Measurements from ENCODE around the gene CSGALNACT2.

CSGALNACT2 gene

DNA sequence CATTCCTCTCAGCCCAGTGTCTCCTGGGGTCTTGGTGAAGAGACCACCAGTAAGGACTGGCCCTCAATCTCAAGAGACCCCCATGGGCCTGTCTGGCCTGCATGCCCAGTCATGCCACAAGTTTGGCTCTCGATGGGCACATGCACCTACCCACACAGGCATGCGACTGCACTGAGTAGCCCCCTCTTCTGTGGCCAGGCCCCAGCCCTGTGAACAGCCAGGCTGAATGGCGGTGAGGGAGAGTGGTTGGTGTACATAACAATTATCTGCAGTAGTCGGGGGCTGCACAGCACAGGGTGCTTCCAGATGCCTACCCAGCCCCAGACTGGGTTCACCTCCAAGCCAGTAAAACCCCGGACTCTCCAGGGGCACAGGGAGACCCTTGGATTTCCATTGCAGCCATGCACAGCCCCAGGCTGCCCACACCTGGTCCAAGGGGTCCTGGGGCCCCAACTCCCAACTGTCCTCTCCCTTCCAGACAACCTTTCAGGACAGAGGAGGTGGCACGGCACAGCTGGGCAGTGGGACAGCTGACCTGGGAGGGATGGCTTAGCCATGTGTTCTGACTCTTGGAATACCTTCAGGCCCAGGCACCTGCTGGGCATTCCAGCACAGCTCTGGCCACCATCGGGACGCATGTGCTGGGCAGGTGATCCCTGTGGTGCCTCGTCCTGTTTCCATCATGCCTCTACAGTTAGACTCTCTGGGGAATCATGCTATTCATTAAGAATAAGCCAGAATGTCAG lies 21.0 kb upstream of the CSGALNACT2 start:
- no peak overlapping the region for H3K4me3 Mint-ChIP-seq
- no peak overlapping the region for H3K27ac Mint-ChIP-seq
- no peaks in the 10 kb centered on the region for H3K36me3 Mint-ChIP-seq
- H3K4me1 Mint-ChIP-seq (ENCODE audit: low read depth) = peaks cover 21% of the 10 kb centered on the region
- no peaks in the 10 kb centered on the region for H3K9me3 Mint-ChIP-seq (ENCODE audit: low read depth)
- H3K27me3 Mint-ChIP-seq = no peaks in the 10 kb centered on the region

DNA sequence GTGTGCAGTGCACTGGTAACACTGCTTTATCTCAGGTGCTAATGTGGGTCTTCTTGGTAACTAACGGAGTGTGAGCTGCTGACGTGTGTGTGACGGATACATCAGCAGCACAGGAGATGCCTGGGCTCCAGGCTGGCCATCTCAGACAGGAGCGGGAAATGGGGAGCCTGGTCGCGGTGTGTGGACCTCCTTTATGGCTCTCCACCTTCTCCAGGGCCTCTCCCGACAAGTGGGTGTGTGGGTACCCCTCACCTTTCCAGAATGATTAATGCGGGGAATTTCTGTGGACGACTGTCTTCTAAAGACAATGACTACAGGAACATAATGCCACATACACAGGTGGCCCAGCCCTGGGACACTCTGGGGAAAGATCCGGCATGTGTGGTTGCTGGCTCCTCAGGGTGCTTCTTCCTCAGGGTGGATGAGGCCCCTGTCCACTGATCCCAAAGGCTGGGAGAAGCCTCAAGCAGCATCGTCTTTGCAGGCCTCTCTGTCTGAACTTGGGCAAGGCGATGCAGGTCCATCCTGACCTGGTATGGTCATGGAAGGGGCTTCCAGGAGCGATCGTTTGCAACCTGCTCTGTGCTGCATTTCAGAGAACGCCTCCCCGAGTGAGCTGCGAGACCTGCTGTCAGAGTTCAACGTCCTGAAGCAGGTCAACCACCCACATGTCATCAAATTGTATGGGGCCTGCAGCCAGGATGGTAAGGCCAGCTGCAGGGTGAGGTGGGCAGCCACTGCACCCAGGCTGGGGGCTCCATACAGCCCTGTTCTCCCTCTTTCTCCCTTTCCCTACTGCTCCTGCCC lies 20.3 kb upstream of the CSGALNACT2 start:
- H3K9me3 Mint-ChIP-seq (ENCODE audit: low read depth) = no peaks in the 10 kb centered on the region
- H3K4me1 Mint-ChIP-seq (ENCODE audit: low read depth) = peaks cover 21% of the 10 kb centered on the region
- no peaks in the 10 kb centered on the region for H3K36me3 Mint-ChIP-seq
- no peaks in the 10 kb centered on the region for H3K27me3 Mint-ChIP-seq
- H3K27ac Mint-ChIP-seq = no peak overlapping the region
- no peak overlapping the region for H3K4me3 Mint-ChIP-seq

DNA sequence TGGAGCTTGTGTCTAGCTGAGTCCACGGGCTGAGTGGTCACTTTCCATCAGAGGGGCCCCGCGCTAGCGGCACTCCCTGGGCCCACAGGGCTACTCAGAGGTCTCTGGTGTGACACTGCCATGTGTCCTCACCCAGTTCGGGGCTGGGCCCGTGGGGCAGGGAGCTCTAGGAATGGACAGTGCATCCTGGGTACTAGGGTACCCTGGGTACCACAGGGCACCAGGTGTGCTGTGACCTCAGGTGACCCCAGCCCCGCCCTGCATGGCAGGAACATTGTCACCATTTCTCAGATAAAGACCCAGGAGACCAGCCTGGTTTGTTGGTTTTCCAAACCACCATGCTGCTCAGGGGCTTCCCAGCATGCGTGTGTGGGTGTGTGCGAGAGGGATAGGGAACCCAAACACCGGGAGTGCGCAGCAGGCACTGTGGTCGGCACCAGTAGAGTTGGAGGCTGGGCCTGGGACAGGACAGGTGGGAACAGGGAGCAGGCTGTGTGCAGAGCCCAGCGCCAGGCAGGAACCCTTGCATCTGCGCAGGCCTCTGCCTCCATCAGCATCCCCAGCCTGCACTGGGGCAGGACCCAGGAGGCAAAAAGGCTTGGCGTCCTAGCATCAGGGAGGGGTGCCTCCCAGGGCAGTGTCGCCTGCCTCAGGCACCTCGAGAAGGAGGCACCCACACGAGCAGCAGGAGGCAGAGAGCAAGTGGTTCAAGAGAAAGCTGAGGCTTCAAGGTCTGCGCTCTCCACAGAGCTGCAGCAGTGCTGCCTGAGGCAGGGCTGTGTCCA lies 19.4 kb upstream of the CSGALNACT2 start:
- no peaks in the 10 kb centered on the region for H3K9me3 Mint-ChIP-seq (ENCODE audit: low read depth)
- no peaks in the 10 kb centered on the region for H3K36me3 Mint-ChIP-seq
- H3K27me3 Mint-ChIP-seq = no peaks in the 10 kb centered on the region
- no peak overlapping the region for H3K27ac Mint-ChIP-seq
- no peak overlapping the region for H3K4me3 Mint-ChIP-seq
- H3K4me1 Mint-ChIP-seq (ENCODE audit: low read depth) = peaks cover 21% of the 10 kb centered on the region

DNA sequence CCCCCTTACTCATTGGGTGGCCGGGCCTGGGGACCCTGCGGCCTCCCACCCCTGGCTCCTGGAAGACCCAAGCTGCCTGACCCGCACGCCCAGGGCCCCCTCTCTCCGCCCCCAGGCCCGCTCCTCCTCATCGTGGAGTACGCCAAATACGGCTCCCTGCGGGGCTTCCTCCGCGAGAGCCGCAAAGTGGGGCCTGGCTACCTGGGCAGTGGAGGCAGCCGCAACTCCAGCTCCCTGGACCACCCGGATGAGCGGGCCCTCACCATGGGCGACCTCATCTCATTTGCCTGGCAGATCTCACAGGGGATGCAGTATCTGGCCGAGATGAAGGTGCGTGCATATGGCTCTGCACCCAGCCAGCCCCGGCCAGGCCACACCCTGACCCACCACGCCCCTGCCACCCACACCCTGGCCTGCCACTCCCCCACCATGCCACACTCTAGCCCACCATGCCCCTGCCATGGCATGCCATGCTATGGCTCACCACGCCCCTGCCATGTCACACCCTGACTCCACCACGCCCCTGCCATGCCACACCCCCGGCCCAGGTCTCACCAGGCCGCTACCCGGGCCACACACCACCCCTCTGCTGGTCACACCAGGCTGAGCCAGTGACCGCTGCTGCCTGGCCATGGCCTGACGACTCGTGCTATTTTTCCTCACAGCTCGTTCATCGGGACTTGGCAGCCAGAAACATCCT lies 18.7 kb upstream of the CSGALNACT2 start:
- Mint-ChIP-seq H3K4me3 (no peak overlapping the region), H3K27ac (no peak overlapping the region), H3K27me3 (no peaks in the 10 kb centered on the region), H3K4me1 (ENCODE audit: low read depth) (peaks cover 21% of the 10 kb centered on the region), H3K36me3 (no peaks in the 10 kb centered on the region), H3K9me3 (ENCODE audit: low read depth) (no peaks in the 10 kb centered on the region)

DNA sequence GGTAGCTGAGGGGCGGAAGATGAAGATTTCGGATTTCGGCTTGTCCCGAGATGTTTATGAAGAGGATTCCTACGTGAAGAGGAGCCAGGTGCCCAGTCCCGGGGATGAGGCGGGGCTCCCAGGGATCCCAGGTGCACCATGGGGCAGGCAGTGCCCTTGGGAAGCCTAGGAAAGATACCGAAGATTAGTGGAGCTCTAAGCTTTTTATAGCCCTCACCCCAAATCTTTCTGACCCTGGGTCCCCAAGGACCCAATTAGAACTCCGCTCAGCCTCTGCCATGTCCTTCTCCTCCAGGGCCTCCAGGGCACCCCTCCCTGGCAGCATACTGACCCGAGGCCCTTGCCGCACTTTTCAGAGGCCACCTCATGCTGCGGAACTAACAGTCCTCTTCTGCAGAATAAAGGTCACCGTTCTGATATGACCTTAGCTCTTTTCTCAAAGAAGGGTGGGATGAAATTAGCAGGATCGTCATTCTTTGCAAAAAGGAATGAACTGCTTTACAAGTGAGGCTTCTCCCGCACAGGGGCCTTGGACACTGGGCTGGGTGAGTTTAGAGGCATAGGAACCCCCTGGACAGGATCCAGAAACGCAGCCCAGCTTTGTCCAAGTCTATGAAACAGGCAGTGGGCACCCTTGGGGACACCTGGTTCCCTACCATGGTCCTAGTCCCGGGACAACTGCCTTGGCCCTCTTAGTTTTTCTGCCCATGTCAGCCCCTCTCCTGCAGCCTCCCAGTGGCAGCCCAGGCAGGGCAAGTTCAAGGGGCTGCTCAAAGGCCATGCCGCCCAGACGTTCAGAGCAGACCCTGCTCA lies 17.9 kb upstream of the CSGALNACT2 start:
- Mint-ChIP-seq H3K4me3 (peak overlapping the region; percentile 64), H3K4me1 (ENCODE audit: low read depth) (peaks cover 21% of the 10 kb centered on the region), H3K27me3 (no peaks in the 10 kb centered on the region), H3K36me3 (no peaks in the 10 kb centered on the region), H3K9me3 (ENCODE audit: low read depth) (no peaks in the 10 kb centered on the region), H3K27ac (peak overlapping the region; percentile 65)

DNA sequence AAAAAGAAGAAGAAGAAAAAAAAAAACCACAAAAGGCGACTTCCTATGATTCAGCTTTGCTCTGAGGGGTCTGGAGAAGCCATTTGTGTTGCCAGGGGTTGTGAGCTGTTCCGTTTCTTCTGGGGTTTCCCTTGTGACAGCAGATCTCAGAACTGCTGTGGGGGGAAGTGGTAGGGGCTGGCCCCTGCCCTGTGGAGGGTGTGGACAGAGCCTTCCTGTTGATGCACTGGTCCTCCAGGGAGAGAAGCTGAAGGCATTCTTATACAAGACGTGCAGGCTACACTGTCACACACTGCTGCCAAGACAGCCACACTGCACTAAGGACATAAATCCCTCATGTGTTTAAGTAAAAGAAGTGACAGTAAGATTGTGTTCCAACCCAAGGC lies 17.3 kb upstream of the CSGALNACT2 start:
- Mint-ChIP-seq H3K4me1 (ENCODE audit: low read depth) (peaks cover 21% of the 10 kb centered on the region), H3K27me3 (no peaks in the 10 kb centered on the region), H3K27ac (peak overlapping the region; percentile 65), H3K9me3 (ENCODE audit: low read depth) (no peaks in the 10 kb centered on the region), H3K36me3 (no peaks in the 10 kb centered on the region), H3K4me3 (peak overlapping the region; percentile 64)

DNA sequence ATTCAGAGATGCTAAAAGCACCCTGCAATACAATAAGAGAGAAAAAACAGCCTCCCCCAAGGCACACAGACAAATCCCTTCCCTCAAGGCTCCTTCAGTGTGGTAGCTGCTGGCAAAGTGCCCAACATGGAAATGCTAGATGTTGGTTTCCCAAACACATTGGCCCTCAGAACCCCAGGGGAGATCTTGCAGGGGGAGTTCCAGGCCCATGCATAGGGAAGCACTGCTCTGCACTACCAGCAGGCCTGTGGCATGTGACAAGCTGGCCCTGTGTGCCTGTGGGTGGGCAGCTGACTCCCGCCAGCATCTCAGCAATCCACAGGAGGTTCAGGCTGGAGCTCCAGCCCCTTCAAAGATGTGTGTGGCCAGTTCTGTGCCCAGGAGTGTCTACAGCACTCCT lies 16.8 kb upstream of the CSGALNACT2 start:
- peak overlapping the region; percentile 65 for H3K27ac Mint-ChIP-seq
- no peaks in the 10 kb centered on the region for H3K9me3 Mint-ChIP-seq (ENCODE audit: low read depth)
- H3K4me1 Mint-ChIP-seq (ENCODE audit: low read depth) = peaks cover 21% of the 10 kb centered on the region
- no peaks in the 10 kb centered on the region for H3K36me3 Mint-ChIP-seq
- H3K4me3 Mint-ChIP-seq = no peak overlapping the region
- H3K27me3 Mint-ChIP-seq = no peaks in the 10 kb centered on the region

DNA sequence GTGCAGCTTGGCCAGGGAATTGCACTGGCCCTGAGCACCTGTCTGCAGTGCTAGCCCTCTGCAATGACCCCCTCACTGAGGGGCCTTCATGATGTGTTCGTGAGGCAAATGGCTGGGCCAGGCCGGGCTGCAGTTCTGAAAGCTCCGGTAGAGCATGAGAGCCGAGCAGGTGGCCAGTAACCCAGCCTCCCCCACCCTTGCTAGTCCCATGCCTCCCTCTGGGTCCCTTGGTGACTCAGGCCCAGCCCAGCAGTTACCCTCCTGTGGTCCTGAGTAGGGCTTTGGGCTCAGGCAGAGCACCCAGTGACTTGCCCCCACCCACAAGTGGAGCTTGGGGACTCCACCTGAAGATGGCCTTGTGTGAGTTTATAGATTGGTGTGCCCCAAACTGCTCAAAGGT lies 16.1 kb upstream of the CSGALNACT2 start:
- Mint-ChIP-seq H3K4me1 (ENCODE audit: low read depth) (peaks cover 21% of the 10 kb centered on the region), H3K27ac (no peak overlapping the region), H3K27me3 (no peaks in the 10 kb centered on the region)

DNA sequence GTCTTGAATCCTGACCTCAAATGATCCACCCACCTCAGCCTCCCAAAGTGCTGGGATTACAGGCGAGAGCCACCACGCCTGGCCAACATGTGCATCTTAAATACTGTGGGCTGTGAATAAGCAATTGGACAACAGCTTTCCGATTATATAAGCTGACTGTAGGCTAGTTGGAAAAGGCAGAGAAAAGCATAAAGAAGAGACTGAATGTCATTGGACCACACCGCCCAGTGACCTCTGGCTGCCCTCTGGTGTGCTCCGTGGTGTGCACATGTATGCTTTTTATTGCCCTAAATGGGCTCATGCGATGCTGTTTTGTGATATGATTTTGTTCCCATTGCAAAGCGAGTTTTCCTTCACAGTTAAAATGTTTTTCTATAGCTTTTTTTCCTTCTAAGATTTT lies 15.4 kb upstream of the CSGALNACT2 start:
- Mint-ChIP-seq H3K4me3 (no peak overlapping the region), H3K27me3 (no peaks in the 10 kb centered on the region), H3K27ac (no peak overlapping the region), H3K36me3 (no peaks in the 10 kb centered on the region), H3K9me3 (ENCODE audit: low read depth) (no peaks in the 10 kb centered on the region), H3K4me1 (ENCODE audit: low read depth) (peaks cover 21% of the 10 kb centered on the region)

More for the DNA sequence above, 16.1 kb upstream of the CSGALNACT2 start:
- Mint-ChIP-seq H3K36me3 (no peaks in the 10 kb centered on the region), H3K9me3 (ENCODE audit: low read depth) (no peaks in the 10 kb centered on the region), H3K4me3 (no peak overlapping the region)

DNA sequence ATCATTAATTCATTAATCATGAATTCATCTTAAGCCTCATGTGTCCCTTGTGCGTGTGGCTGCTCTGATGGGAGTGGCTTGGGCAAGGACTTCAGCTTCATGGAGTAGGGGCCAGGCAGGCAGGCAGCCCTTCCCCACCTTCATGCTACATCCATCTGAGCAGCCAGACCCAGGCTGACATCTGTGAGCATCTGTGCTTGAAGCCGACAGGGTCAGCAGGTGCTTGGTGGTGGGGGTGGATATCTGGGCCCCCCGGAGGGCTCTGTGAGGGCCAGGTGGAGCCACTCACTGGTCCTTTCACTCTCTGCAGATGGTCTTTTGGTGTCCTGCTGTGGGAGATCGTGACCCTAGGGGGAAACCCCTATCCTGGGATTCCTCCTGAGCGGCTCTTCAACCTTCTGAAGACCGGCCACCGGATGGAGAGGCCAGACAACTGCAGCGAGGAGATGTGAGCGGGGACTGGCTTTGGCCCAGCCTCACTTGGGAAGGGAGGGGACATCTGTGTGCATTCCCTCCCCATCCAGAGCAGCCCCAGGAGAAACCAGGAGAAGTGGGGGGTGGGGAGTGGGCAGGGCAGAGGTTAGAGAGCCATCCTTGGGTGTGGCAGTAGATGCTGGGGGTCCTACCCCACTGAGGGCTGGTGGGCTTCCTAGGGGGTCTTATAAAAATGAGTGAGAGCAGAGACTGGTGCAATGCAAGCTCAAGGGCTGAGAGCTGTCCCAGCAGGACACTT lies 14.7 kb upstream of the CSGALNACT2 start:
- H3K4me3 Mint-ChIP-seq = no peak overlapping the region

DNA sequence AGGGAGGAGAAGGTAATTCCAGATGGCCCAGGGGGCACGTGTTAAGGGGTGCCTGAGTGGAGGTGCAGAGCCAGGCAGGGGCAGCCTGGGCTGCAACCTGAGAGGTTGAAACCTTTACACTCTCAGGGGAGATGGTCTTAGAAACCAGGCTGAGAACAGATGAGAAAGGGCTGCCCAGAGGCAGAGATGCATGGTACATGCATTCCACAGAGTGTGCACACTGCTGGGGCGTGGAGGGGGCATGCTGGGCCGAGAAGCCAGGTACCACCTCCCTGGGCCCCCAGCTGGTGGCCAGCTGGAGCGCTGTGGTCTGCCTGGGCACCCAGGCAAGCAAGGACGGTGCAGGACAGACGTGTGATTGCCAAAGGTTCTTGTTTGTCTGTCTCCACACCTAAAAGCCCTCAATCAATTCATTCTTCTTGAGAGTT lies 14.1 kb upstream of the CSGALNACT2 start:
- H3K27ac Mint-ChIP-seq = no peak overlapping the region
- no peaks in the 10 kb centered on the region for H3K36me3 Mint-ChIP-seq
- H3K9me3 Mint-ChIP-seq (ENCODE audit: low read depth) = no peaks in the 10 kb centered on the region
- H3K4me3 Mint-ChIP-seq = no peak overlapping the region
- peaks cover 19% of the 10 kb centered on the region for H3K4me1 Mint-ChIP-seq (ENCODE audit: low read depth)
- H3K27me3 Mint-ChIP-seq = no peaks in the 10 kb centered on the region

More for the DNA sequence above, 14.7 kb upstream of the CSGALNACT2 start:
- no peaks in the 10 kb centered on the region for H3K9me3 Mint-ChIP-seq (ENCODE audit: low read depth)
- no peaks in the 10 kb centered on the region for H3K27me3 Mint-ChIP-seq
- peaks cover 21% of the 10 kb centered on the region for H3K4me1 Mint-ChIP-seq (ENCODE audit: low read depth)
- no peak overlapping the region for H3K27ac Mint-ChIP-seq
- H3K36me3 Mint-ChIP-seq = no peaks in the 10 kb centered on the region

DNA sequence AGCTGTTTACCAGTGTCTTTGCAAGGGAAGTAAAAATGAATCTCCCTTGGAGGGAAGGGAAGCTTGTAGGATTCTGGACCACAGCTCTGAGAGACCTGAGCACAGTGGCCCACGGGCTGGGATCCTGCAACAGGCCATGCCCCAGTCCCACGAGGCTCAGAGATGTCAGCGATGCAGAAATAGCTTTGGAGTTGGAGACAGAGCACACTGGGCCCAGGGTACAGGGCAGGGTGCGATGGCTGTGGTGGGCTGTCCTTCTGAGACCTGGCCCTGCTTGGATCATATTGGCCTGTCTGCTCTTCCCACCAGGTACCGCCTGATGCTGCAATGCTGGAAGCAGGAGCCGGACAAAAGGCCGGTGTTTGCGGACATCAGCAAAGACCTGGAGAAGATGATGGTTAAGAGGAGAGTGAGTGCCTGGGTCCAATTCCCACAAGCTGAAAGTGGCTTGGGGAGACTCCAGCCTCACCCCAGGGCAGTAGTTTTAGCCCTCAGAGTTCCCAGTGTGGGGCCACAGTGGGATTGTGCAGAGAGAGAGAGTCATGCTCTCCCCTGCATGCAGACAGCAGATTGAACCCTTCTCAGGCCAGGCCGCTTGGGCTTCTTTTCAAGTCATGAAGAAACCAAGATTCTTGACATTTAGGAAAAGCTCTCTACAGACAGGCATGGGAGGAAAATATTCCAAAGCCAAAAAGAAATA lies 13.5 kb upstream of the CSGALNACT2 start:
- H3K27ac Mint-ChIP-seq = no peak overlapping the region

DNA sequence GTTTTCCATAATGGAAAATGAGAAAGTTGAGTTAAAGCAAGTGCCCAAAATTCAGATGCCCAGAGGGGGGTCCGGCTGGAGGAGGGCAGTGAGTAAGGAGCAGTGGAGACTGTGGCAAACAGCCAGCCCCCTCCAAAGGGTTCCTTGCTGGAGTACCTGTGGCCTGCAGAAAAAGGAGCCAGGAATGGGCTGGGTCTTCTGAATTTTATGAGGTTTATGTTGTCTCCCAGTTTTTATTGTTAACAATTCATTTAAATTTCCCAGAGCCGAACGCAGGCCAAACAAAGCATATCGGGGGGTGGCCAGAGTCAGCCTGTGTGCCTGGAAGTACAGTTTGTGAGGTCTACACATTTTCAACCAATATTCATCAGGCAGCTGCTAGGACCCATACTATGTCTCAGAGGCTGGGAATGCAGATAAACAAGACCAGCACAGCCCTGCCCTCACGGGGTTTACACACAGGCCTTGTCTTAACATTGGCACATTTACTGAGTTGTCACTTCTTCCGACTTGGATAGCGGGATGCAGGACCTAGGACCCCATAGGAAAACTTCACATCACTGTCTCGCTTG lies 12.9 kb upstream of the CSGALNACT2 start:
- Mint-ChIP-seq H3K27me3 (no peaks in the 10 kb centered on the region), H3K4me1 (ENCODE audit: low read depth) (peaks cover 21% of the 10 kb centered on the region), H3K4me3 (no peak overlapping the region), H3K27ac (no peak overlapping the region), H3K36me3 (no peaks in the 10 kb centered on the region), H3K9me3 (ENCODE audit: low read depth) (no peaks in the 10 kb centered on the region)

More for the DNA sequence above, 13.5 kb upstream of the CSGALNACT2 start:
- Mint-ChIP-seq H3K4me3 (no peak overlapping the region), H3K36me3 (no peaks in the 10 kb centered on the region), H3K4me1 (ENCODE audit: low read depth) (peaks cover 23% of the 10 kb centered on the region), H3K9me3 (ENCODE audit: low read depth) (no peaks in the 10 kb centered on the region), H3K27me3 (no peaks in the 10 kb centered on the region)

Data from activated naive CD8-positive, alpha-beta T cell (primary cell).